Activated CD4-positive, alpha-beta T cell treated with anti-CD3 and anti-CD28 coated beads, Interleukin-2, amount 50 U/mL, for 4 hours (primary cell): Measurements from ENCODE around the gene NDE1.
"Not testable (repeated sequence)": the region's sequence is repeated elsewhere in the genome, so short reads cannot be mapped to it uniquely, and the experiment has no call there.

ENCODE experiments used
- DNase-seq, 2 experiments: peaks; one replicate each; pipeline ENCODE4 v3.0.0-alpha.2; 2020

NDE1 gene

GRCh38 chr16:15701975-15702970, 52.2 kb downstream of the NDE1 start:
- no peak for DNase-seq

- no peak for DNase-seq
These were observed 53.1 kb downstream of the NDE1 start for GRCh38 chr16:15703029-15703736.

- peak; percentile 67 to 77 for DNase-seq
These were observed 54.5 kb downstream of the NDE1 start for GRCh38 chr16:15704545-15704987.

- no peak for DNase-seq
These were observed 55.1 kb downstream of the NDE1 start for GRCh38 chr16:15705064-15705565.

- DNase-seq: no peak
These were observed 57.3 kb downstream of the NDE1 start for GRCh38 chr16:15707332-15707731.

- no peak for DNase-seq
These were observed 58.1 kb downstream of the NDE1 start for GRCh38 chr16:15708096-15708495.

GRCh38 chr16:15708997-15709396, 59.0 kb downstream of the NDE1 start:
- DNase-seq: no peak

- DNase-seq: no peak
These were observed 64.5 kb downstream of the NDE1 start for GRCh38 chr16:15714393-15715172.

- no peak for DNase-seq
These were observed 65.2 kb downstream of the NDE1 start for GRCh38 chr16:15715221-15715620.

GRCh38 chr16:15716694-15717447, 66.8 kb downstream of the NDE1 start:
- no peak for DNase-seq

GRCh38 chr16:15721018-15721417, 71.0 kb downstream of the NDE1 start:
- no peak for DNase-seq

- DNase-seq: no peak
These were observed 73.8 kb downstream of the NDE1 start for GRCh38 chr16:15723808-15724207.

GRCh38 chr16:15725641-15726240, 75.7 kb downstream of the NDE1 start:
- DNase-seq: no peak

- DNase-seq: no peak
These were observed 76.7 kb downstream of the NDE1 start for GRCh38 chr16:15726715-15727114.

GRCh38 chr16:15727697-15728096, 77.7 kb downstream of the NDE1 start:
- DNase-seq: not testable (repeated sequence)

GRCh38 chr16:15729152-15729551, 79.1 kb downstream of the NDE1 start:
- DNase-seq: no peak

GRCh38 chr16:15732416-15732815, 82.4 kb downstream of the NDE1 start:
- DNase-seq: no peak

- DNase-seq: no peak
These were observed 85.6 kb downstream of the NDE1 start for GRCh38 chr16:15735610-15736009.

GRCh38 chr16:15736529-15736928, 86.5 kb downstream of the NDE1 start:
- DNase-seq: no peak

GRCh38 chr16:15737140-15737644, 87.1 kb downstream of the NDE1 start:
- DNase-seq: no peak

- DNase-seq: no peak
These were observed 89.4 kb downstream of the NDE1 start for GRCh38 chr16:15739464-15739863.
